Fibroblast of lung (primary cell): ENCODE measurements around the gene C10orf62. TPM values are rescaled to one million over a fixed set of nuclear protein-coding genes. Genes with fewer than 3 reads are reported as not detected.

Experiments
- DNase-seq, 2 donors: peaks; one replicate each; pipeline versions ENCODE4 v3.0.0 to v3.0.0-alpha.2; 2010; ENCODE audit warnings: low read depth in 2 of 2
- H2AFZ ChIP-seq: 2 replicates; pipeline ENCODE4 v1.5.1; 2012; ENCODE audit warnings: low read length, control low read depth, inconsistent platforms
- H3K27ac ChIP-seq: 2 replicates; pipeline ENCODE4 v1.5.1; 2011; ENCODE audit warnings: low read length, control low read depth; ENCODE audit not compliant: insufficient read depth
- H3K27me3 ChIP-seq: 2 replicates; pipeline ENCODE4 v1.5.1; 2011; ENCODE audit warnings: mild to moderate bottlenecking, low read length; ENCODE audit not compliant: control insufficient read depth, insufficient read depth
- H3K36me3 ChIP-seq: 2 replicates; pipeline ENCODE4 v1.5.1; 2011; ENCODE audit warnings: low read length; ENCODE audit not compliant: control insufficient read depth, insufficient read depth
- H3K4me1 ChIP-seq: 2 replicates; pipeline ENCODE4 v1.5.1; 2011; ENCODE audit warnings: low read length; ENCODE audit not compliant: control insufficient read depth, insufficient read depth; ENCODE audit errors: extremely low read depth
- H3K4me2 ChIP-seq: 2 replicates; pipeline ENCODE4 v1.5.1; 2011; ENCODE audit warnings: low read length, control low read depth; ENCODE audit not compliant: insufficient read depth; ENCODE audit errors: extremely low read depth
- H3K4me3 ChIP-seq, 4 experiments: fragments of 200-600 bp in 1 of 4; sonication (generic) in 1 of 4; replicated peaks in 1 of 4; 2 replicates each; pipeline ENCODE4 v1.5.1; 2011 to 2016; ENCODE audit warnings: low read length in 4 of 4, low read depth in 3 of 4, mild to moderate bottlenecking in 3 of 4, control low read depth in 2 of 4, inconsistent platforms in 1 of 4, mixed read lengths in 1 of 4; ENCODE audit not compliant: insufficient read depth in 1 of 4; ENCODE audit errors: control extremely low read depth in 1 of 4
- H3K79me2 ChIP-seq: 2 replicates; pipeline ENCODE4 v1.5.1; 2012; ENCODE audit warnings: mild to moderate bottlenecking, low read length, inconsistent platforms; ENCODE audit not compliant: control insufficient read depth, insufficient read depth
- H3K9ac ChIP-seq: 2 replicates; pipeline ENCODE4 v1.5.1; 2011; ENCODE audit warnings: mild to moderate bottlenecking, low read length, control low read depth; ENCODE audit not compliant: insufficient read depth
- H3K9me3 ChIP-seq: 2 replicates; pipeline ENCODE4 v1.5.1; 2012; ENCODE audit warnings: low read depth, low read length; ENCODE audit not compliant: control insufficient read depth, insufficient read depth
- H4K20me1 ChIP-seq: 2 replicates; pipeline ENCODE4 v1.5.1; 2011; ENCODE audit warnings: low read length; ENCODE audit not compliant: control insufficient read depth, insufficient read depth; ENCODE audit errors: extremely low read depth
- CTCF ChIP-seq, 2 donors: IDR thresholded peaks in 1 of 2; conservative IDR thresholded peaks in 1 of 2; 1 replicate in 1 of 2; 2 replicates in 1 of 2; pipeline ENCODE4 v1.5.1; 2011 to 2012; ENCODE audit warnings: low read length in 2 of 2, control low read depth in 1 of 2, inconsistent platforms in 1 of 2, low read depth in 1 of 2, mild to moderate bottlenecking in 1 of 2
- EZH2 ChIP-seq: IDR thresholded peaks from 2 replicates; pipeline ENCODE4 v1.5.1; 2012; ENCODE audit warnings: low read length, control low read depth, mild to moderate bottlenecking; ENCODE audit errors: missing control alignments
- polyA plus RNA-seq, 2 donors: library from polyadenylated mRNA; depleted of rRNA in 1 of 2; stranded (reverse) in 1 of 2; unstranded in 1 of 2; fragments of >200 nt; gene quantifications; 2 replicates each; pipeline ENCODE4 v1.2.1, GENCODE V29; 2011 to 2012; ENCODE audit warnings: missing spikeins in 1 of 2
- total RNA-seq: library from RNA; depleted of rRNA; stranded (reverse); fragments of >200 nt; gene quantifications from 2 replicates; pipeline ENCODE4 v1.2.1, GENCODE V29; 2014

Gene C10orf62
- total and polyA plus RNA-seq, 2 donors (not counting 1 experiment from before 2014, with no cell fraction given), result not detected

GRCh38 chr10:97623277-97623676, 33.8 kb downstream of the C10orf62 start:
- DNase-seq, result no peak
- TF ChIP-seq CTCF (conservative IDR thresholded peaks at IDR 0.05 in 1 of 2, IDR thresholded peaks at IDR 0.05 in 1 of 2; ENCODE audit: low read depth in 1 of 2, low read length in 2 of 2) (no peak), EZH2 (no peak)

GRCh38 chr10:97627731-97628130, 38.2 kb downstream of the C10orf62 start:
- H3K4me3 ChIP-seq, result no peak overlapping the region
- H2AFZ ChIP-seq, result no peak overlapping the region
- peaks cover 5% of the 10 kb centered on the region for H3K4me1 ChIP-seq
- DNase-seq, result no peak
- no peak overlapping the region for H3K4me2 ChIP-seq
- H3K79me2 ChIP-seq, result no peaks in the 10 kb centered on the region
- no peak for TF ChIP-seq EZH2
- TF ChIP-seq CTCF (conservative IDR thresholded peaks at IDR 0.05 in 1 of 2, IDR thresholded peaks at IDR 0.05 in 1 of 2; ENCODE audit: low read depth in 1 of 2, low read length in 2 of 2), result no peak
- H3K27ac ChIP-seq, result no peak overlapping the region
- no peaks in the 10 kb centered on the region for H3K36me3 ChIP-seq
- H4K20me1 ChIP-seq, result no peaks in the 10 kb centered on the region
- no peak overlapping the region for H3K9ac ChIP-seq
- H3K27me3 ChIP-seq, result no peaks in the 10 kb centered on the region
- no peaks in the 10 kb centered on the region for H3K9me3 ChIP-seq

More at GRCh38 chr10:97623277-97623676, 33.8 kb downstream of the C10orf62 start:
- Histone ChIP-seq H3K4me1 (no peaks in the 10 kb centered on the region), H3K36me3 (no peaks in the 10 kb centered on the region), H3K9ac (no peak overlapping the region), H4K20me1 (no peaks in the 10 kb centered on the region), H3K4me3 (no peak overlapping the region), H3K4me2 (no peak overlapping the region), H2AFZ (no peak overlapping the region), H3K9me3 (no peaks in the 10 kb centered on the region), H3K79me2 (no peaks in the 10 kb centered on the region), H3K27ac (no peak overlapping the region), H3K27me3 (no peaks in the 10 kb centered on the region)

- Histone ChIP-seq H3K36me3 (no peaks in the 10 kb centered on the region), H3K4me1 (peaks cover 5% of the 10 kb centered on the region), H2AFZ (no peak overlapping the region), H3K9me3 (no peaks in the 10 kb centered on the region), H3K79me2 (no peaks in the 10 kb centered on the region), H3K27ac (no peak overlapping the region), H3K27me3 (no peaks in the 10 kb centered on the region), H4K20me1 (no peaks in the 10 kb centered on the region), H3K9ac (no peak overlapping the region), H3K4me2 (no peak overlapping the region), H3K4me3 (no peak overlapping the region)
- TF ChIP-seq EZH2 (no peak), CTCF (conservative IDR thresholded peaks at IDR 0.05 in 1 of 2, IDR thresholded peaks at IDR 0.05 in 1 of 2; ENCODE audit: low read depth in 1 of 2, low read length in 2 of 2) (no peak)
- no peak for DNase-seq
These were observed 38.7 kb downstream of the C10orf62 start for GRCh38 chr10:97628228-97628627.
